GM19193 (cell line): ENCODE results near the gene TYRO3.

Experiments
- POLR2A ChIP-seq: IDR thresholded peaks from 4 replicates; pipeline ENCODE4 v1.6.1; 2011; ENCODE audit not compliant: insufficient read depth, insufficient read length; ENCODE audit errors: extremely low read depth

TYRO3 gene

GRCh38 chr15:41621200-41622193 is 62.5 kb downstream of the TYRO3 start:
- no peak for TF ChIP-seq POLR2A

DNA sequence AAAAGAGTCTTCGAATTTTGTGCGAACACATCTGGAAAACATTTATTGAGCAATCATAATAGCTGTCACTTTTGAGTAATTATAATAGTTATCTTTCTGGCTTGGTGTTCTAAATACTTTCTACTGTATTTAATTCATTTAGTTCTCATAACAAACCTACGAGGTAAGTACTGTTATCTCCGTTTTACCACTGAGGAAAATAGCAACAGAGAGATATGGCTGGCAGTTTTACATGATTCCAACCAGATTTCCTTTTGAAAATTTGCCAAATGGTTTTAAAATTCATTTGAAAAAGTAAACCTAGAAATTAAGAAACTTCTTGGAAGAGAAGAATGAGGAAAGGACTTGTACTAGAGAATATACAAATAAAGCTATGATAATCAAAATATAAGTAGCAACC is 63.9 kb downstream of the TYRO3 start:
- TF ChIP-seq POLR2A, result no peak

- no peak for TF ChIP-seq POLR2A
Measured at GRCh38 chr15:41627203-41627602, 68.2 kb downstream of the TYRO3 start.

- TF ChIP-seq POLR2A, result no peak
Measured at GRCh38 chr15:41629463-41629862, 70.5 kb downstream of the TYRO3 start.

DNA sequence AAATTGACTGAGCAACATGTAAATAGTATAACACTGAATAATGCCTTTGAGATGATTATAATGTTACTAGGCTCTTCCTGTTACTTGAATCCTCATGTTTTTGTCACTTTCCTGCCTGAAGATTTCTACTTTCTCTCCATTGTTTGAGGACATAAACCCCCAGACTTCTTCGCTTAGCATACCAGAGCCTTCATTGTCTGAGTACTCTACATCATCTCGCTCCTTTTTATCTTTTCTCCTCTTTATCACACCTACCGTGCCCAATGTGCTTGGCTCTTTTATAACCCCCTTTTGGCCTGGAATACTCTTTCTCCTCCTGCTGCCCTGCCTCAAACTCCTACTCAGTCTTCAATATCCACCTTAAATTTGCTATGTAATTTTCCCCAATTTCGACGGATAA is 70.9 kb downstream of the TYRO3 start:
- TF ChIP-seq POLR2A, result no peak

GRCh38 chr15:41630616-41631217 is 71.7 kb downstream of the TYRO3 start:
- no peak for TF ChIP-seq POLR2A

DNA sequence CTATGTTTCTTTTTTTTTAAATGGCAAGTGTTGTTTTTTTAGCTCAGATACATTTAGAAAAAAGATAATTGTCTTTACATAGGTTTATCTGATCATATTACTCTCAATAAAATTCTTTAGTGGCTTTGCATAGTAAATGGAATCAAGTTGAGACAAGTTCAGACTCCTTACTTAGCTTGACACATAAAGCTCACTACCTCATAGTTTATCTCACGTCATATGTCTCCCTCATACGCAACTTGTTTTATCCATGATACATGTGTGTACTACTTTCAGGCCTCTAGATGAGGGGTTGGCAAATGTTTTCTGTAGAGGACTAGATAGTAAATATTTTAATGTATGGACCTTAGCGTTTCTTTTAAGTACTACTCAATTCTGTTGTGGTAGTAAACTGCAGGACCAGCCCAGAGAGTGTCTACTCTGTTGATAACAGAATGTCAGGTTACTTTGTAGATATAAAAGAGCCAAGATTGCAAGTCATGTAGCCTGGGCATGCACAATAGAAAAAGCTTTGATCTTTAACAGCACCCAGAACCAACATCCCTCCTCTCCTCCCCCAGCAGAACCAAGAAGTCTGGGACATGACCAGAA is 73.0 kb downstream of the TYRO3 start:
- TF ChIP-seq POLR2A, result no peak
